B cell (primary cell): Measurements from ENCODE around the gene DDA1. TPM values are rescaled to one million over a fixed set of nuclear protein-coding genes. Genes with fewer than 3 reads are reported as not detected.

Experiments
- ATAC-seq: fragments of 200-7000 bp; cut with Tn5 transposase; one replicate; pipeline ENCODE4 v1.10.0; 2021; ENCODE audit warnings: low read depth, mild to moderate bottlenecking, moderate number of reproducible peaks, moderate library complexity
- CTCF ChIA-PET: fragments of 350-600 bp; sonication (Branson Sonifier 250); formaldehyde crosslinking; loops from one replicate; lab custom pipeline; 2021; ENCODE audit warnings: antibody characterized with exemption, inconsistent platforms; lab: Charles Lee
- POLR2A ChIA-PET: fragments of 350-600 bp; sonication (Branson Sonifier 250); formaldehyde crosslinking; loops from one replicate; lab custom pipeline; 2021; ENCODE audit warnings: antibody characterized with exemption; lab: Charles Lee
- DNase-seq: peaks from one replicate; pipeline ENCODE4 v3.0.0; 2013
- H2AFZ ChIP-seq: 2 replicates; pipeline ENCODE4 v1.6.1; 2012; ENCODE audit warnings: mild to moderate bottlenecking, low read depth, low read length; ENCODE audit not compliant: insufficient read depth, poor library complexity, severe bottlenecking
- H3K27ac ChIP-seq, 2 donors: 1 replicate in 1 of 2; 2 replicates in 1 of 2; pipeline ENCODE4 v1.5.1; 2012 to 2013; ENCODE audit warnings: low read length in 2 of 2, mild to moderate bottlenecking in 2 of 2, moderate library complexity in 1 of 2
- H3K27me3 ChIP-seq, 4 experiments: fragments of 200-600 bp in 1 of 4; sonication (generic) in 1 of 4; replicated peaks in 1 of 4; 1 replicate in 2 of 4; 2 replicates in 2 of 4; pipeline versions ENCODE4 v1.6.1 to v1.7.0; 2013 to 2016; ENCODE audit warnings: low read length in 3 of 4, mild to moderate bottlenecking in 2 of 4, mixed read lengths in 1 of 4, moderate library complexity in 1 of 4; ENCODE audit not compliant: insufficient read depth in 4 of 4, control insufficient read depth in 3 of 4; ENCODE audit errors: control extremely low read depth in 1 of 4
- H3K36me3 ChIP-seq, 2 experiments: replicated peaks in 1 of 2; 1 replicate in 1 of 2; 2 replicates in 1 of 2; pipeline versions ENCODE4 v1.6.1 to v1.7.1; 2013; ENCODE audit warnings: low read length in 1 of 2; ENCODE audit not compliant: insufficient read depth in 2 of 2, control insufficient read depth in 1 of 2; ENCODE audit errors: control extremely low read depth in 1 of 2, extremely low read depth in 1 of 2
- H3K4me1 ChIP-seq, 2 donors: fragments of 200-600 bp in 1 of 2; sonication (generic) in 1 of 2; 1 replicate in 1 of 2; 2 replicates in 1 of 2; pipeline versions ENCODE4 v1.5.1 to v1.6.1; 2013 to 2017; ENCODE audit warnings: low read length in 2 of 2; ENCODE audit not compliant: control insufficient read depth in 2 of 2, insufficient read depth in 2 of 2
- H3K4me2 ChIP-seq: replicated peaks from 2 replicates; pipeline ENCODE3; 2012; ENCODE audit warnings: mild to moderate bottlenecking, low read depth, low read length; ENCODE audit not compliant: poor library complexity, severe bottlenecking
- H3K4me3 ChIP-seq, 5 experiments: fragments of 200-600 bp in 1 of 5; sonication (generic) in 1 of 5; 1 replicate in 3 of 5; 2 replicates in 2 of 5; pipeline versions ENCODE4 v1.5.1 to v1.7.0; 2011 to 2016; ENCODE audit warnings: low read length in 4 of 5, mild to moderate bottlenecking in 4 of 5, low read depth in 2 of 5, control low read depth in 1 of 5, moderate library complexity in 1 of 5; ENCODE audit not compliant: insufficient read depth in 1 of 5; ENCODE audit errors: control extremely low read depth in 1 of 5, extremely low read depth in 1 of 5
- H3K79me2 ChIP-seq: fragments of 200-600 bp; sonication (generic); one replicate; pipeline ENCODE4 v1.6.0; 2016; ENCODE audit warnings: low read length; ENCODE audit not compliant: control insufficient read depth, insufficient read depth
- H3K9ac ChIP-seq: fragments of 200-600 bp; sonication (generic); 2 replicates; pipeline ENCODE4 v1.6.1; 2017; ENCODE audit warnings: mild to moderate bottlenecking, low read length, moderate library complexity
- H3K9me3 ChIP-seq, 3 donors: one replicate each; pipeline versions ENCODE4 v1.6.1 to v1.7.1; 2013; ENCODE audit warnings: low read length in 2 of 3; ENCODE audit not compliant: control insufficient read depth in 2 of 3, insufficient read depth in 1 of 3; ENCODE audit errors: control extremely low read depth in 1 of 3
- H4K20me1 ChIP-seq: 2 replicates; pipeline ENCODE4 v1.6.0; 2012; ENCODE audit warnings: mild to moderate bottlenecking, low read length; ENCODE audit not compliant: insufficient read depth, control insufficient read depth, poor library complexity, severe bottlenecking
- H3K27ac Mint-ChIP-seq: one replicate; pipeline ENCODE4 v1.8.0; 2021; ENCODE audit warnings: mixed read lengths
- H3K27me3 Mint-ChIP-seq: one replicate; pipeline ENCODE4 v1.8.0; 2021; ENCODE audit warnings: mixed read lengths
- H3K4me1 Mint-ChIP-seq: one replicate; pipeline ENCODE4 v1.8.0; 2021; ENCODE audit warnings: mixed read lengths
- H3K4me3 Mint-ChIP-seq: one replicate; pipeline ENCODE4 v1.8.0; 2021; ENCODE audit warnings: mixed read lengths
- H3K9me3 Mint-ChIP-seq: one replicate; pipeline ENCODE4 v1.8.0; 2022; ENCODE audit warnings: mixed read lengths; ENCODE audit not compliant: insufficient read depth
- CTCF ChIP-seq: fragments of 200-600 bp; IDR thresholded peaks from one replicate; pipeline ENCODE4 v1.8.0; 2022; ENCODE audit warnings: antibody characterized with exemption, mild to moderate bottlenecking
- WGBS: methylation state at CpG from one replicate; pipeline ENCODE4 v1.1.5; 2013; ENCODE audit warnings: missing lambda C conversion rate; ENCODE audit not compliant: insufficient coverage; 5-methylcytosine and 5-hydroxymethylcytosine counted together
- intact Hi-C: fragments of 100-400 bp; cut with micrococcal nuclease; formaldehyde crosslinking; loops from one replicate; pipeline ENCODE4 v1.10.0; 2022
- polyA plus RNA-seq: library from polyadenylated mRNA; depleted of rRNA; stranded (reverse); fragments of >200 nt; gene quantifications from 2 replicates; pipeline ENCODE4 v1.2.3, GENCODE V29; 2012
- total RNA-seq, 2 donors: library from RNA; stranded (reverse); fragments of 120-200 nt in 1 of 2; gene quantifications; 1 replicate in 1 of 2; 2 replicates in 1 of 2; pipeline versions ENCODE4 v1.2.3 to v1.2.4, GENCODE V29; 2013 to 2022

DDA1 gene
- total and polyA plus RNA-seq, 2 donors (not counting 1 experiment from before 2014, with no cell fraction given), result 38.4 TPM

DNA sequence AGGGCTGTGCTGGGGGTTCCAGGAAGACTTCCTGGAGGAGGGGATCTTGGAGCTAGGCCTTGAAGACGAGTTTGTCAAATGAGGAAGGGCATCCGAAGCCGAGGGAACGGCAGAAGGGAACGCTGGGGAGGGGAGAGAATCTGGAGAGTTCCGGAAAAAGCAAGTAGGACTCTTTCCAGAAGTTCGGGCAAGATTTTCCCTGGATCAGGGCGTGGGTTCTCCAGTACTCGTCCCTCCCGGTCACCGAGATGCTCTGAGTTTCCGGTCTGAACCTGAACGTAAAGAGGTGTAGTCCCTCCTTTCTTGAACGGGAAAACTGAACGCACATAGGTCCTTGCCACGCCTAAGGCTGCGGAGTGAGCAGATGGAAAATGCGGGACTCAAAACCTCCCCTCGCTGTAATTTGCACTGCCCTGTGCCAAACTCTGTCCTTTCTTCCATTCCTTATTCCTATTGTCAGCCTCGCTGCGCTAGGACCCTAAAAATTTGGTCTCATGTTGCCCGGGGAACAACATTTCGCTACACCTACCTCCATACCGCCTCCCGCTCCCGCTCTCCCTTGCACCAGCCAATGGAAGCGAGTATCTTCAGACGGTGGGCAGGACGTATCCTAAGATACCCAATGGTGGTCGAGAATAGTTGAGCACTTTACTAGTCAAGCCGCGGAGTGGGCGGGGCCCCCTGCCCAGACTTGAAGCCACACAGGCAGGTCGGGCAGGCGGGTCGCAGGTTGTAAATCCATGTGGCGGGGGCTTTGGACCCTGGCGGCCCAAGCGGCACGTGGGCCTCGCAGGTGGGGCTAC is 27.7 kb downstream of the DDA1 start, which contains the start of gene GTPBP3:
GTPBP3 (plus strand) TSS at position 682 of the 803 bp plus-strand sequence; CDS start at position 741, 59 bp downstream.
- Histone ChIP-seq H3K4me3 (peak within 1 kb of the TSS; percentile 55 to 97 (median 85)), H3K4me2 (peak within 1 kb of the TSS; percentile 99), H3K9ac (peak within 1 kb of the TSS; percentile 90), H3K27me3 (peaks cover 0 to 6% (median 0%) of the 10 kb centered on the region in 4 experiments), H4K20me1 (no peaks in the 10 kb centered on the region), H2AFZ (peak within 1 kb of the TSS; percentile 100), H3K79me2 (peaks cover 9% of the 10 kb centered on the region), H3K4me1 (peaks cover 19 to 33% of the 10 kb centered on the region in 2 donors), H3K36me3 (no peaks in the 10 kb centered on the region), H3K9me3 (peaks cover 0 to 10% (median 0%) of the 10 kb centered on the region in 3 donors), H3K27ac (peak within 1 kb of the TSS; percentile 39 to 85)
- intact Hi-C loops, result loop anchor here (1.0 kb wide), 7 partner anchors 28 to 132 kb away; partner anchors contain the start of genes BABAM1, BST2, DDA1 and USE1
- H3K9me3 Mint-ChIP-seq, result no peaks in the 10 kb centered on the region
- H3K4me1 Mint-ChIP-seq, result peaks cover 40% of the 10 kb centered on the region
- POLR2A ChIA-PET, result no interaction called here
- H3K27ac Mint-ChIP-seq, result peak within 1 kb of the TSS; percentile 92
- peak; percentile 88 for ATAC-seq
- H3K27me3 Mint-ChIP-seq, result no peaks in the 10 kb centered on the region
- CTCF ChIA-PET, result interaction anchor here (1.0 kb wide), 1 partner anchor 32 kb away, joined by 4 read pairs; no protein-coding TSS in a partner anchor
- DNase-seq, result peak; percentile 97
- no peak for TF ChIP-seq CTCF
- H3K4me3 Mint-ChIP-seq, result peak within 1 kb of the TSS; percentile 92
- WGBS, result under 1% methylated on average over 41 of the region's 41 CpGs
